Tibial nerve (tissue), 4 donors: ENCODE data around the gene MIEN1.

Source experiments
- CTCF ChIP-seq, 5 experiments: fragments of 200-600 bp in 3 of 5; fragments of 450-650 bp in 2 of 5; sonication (generic) in 3 of 5; IDR thresholded peaks; one replicate each; pipeline ENCODE4 v1.5.1; 2016 to 2019; ENCODE audit warnings: antibody characterized with exemption in 5 of 5, mild to moderate bottlenecking in 3 of 5, moderate library complexity in 2 of 5
- EP300 ChIP-seq, 2 donors: sonication (generic); formaldehyde crosslinking; IDR thresholded peaks; one replicate each; pipeline ENCODE4 v1.6.1; 2017; ENCODE audit warnings: antibody characterized with exemption in 2 of 2, mild to moderate bottlenecking in 1 of 2
- POLR2A ChIP-seq, 2 donors: fragments of 450-650 bp; IDR thresholded peaks; one replicate each; pipeline ENCODE4 v1.6.1; 2017; ENCODE audit warnings: antibody characterized with exemption in 2 of 2, mild to moderate bottlenecking in 2 of 2, moderate library complexity in 2 of 2

GRCh38 chr17:39687101-39687545 lies 43.2 kb downstream of the MIEN1 start:
- no peak for TF ChIP-seq CTCF (IDR thresholded peaks at IDR 0.05)
- no peak for TF ChIP-seq EP300 (IDR thresholded peaks at IDR 0.05)
- TF ChIP-seq POLR2A (IDR thresholded peaks at IDR 0.05), result no peak
